Astrocyte of the cerebellum (primary cell): ENCODE data around the gene KLF14.
"Not testable (repeated sequence)": the region's sequence is repeated elsewhere in the genome, so short reads cannot be mapped to it uniquely, and the experiment has no call there.

Experiments used
- DNase-seq: peaks from one replicate; pipeline ENCODE4 v3.0.0-alpha.2; 2011; ENCODE audit warnings: low read depth
- H3K4me3 ChIP-seq: 2 replicates; pipeline ENCODE4 v1.5.1; 2011; ENCODE audit warnings: mild to moderate bottlenecking, low read depth, low read length, moderate library complexity
- in situ Hi-C: cut with HindIII; loops from 2 replicates; pipeline ENCODE4 v1.10.0; 2017; ENCODE audit warnings: low sequenced_read_pairs
- TF ChIP-seq, protein P1 (sequence below): IDR thresholded peaks from 2 replicates; pipeline ENCODE4 v1.5.1; 2012; ENCODE audit warnings: low read length, low read depth, moderate library complexity, mild to moderate bottlenecking; ENCODE audit errors: missing control alignments

The KLF14 gene

DNA sequence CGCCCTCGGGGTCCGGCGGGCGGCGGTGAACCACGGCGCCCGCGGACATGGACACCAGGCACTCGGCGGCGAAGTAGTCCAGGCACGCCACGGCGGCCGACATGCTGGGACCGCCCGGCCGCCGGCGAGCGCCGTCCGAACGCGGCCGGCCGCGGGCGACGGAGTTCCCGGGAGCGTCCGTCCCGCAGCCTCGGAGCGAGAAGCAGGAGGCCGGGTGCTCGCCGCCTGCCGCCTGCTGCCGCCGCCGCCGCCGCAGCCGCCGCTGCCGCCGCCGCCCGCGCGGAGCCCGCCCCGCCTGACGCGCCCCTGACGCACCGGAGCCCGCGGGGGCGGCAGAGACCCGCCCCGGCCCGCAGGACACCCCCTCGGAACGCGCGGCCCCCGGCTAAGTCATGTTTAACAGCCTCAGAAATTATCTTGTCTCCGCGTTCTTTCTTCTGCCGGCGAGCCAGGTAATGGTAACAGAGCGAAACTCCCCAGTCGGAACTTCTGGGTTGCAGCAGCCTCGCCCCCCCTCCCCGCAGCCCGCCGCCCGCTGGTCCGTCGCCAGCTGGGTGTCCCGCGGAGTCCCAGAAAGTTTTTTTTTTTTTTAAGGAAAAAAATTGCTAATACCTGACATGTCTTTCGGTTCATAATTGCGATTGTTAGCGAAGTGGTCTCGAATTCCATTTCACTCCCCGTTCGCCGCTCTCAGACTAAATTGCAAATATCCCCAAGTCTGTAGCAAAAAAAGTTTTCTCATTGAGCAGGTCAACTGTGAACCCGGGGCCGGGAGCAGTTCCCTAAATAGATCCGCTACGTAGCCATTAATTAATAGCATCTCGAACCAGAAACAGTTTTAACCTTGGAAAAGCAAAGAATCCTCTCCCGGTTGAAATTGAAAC is at the start of gene KLF14:
TSS of gene KLF14 (minus strand) at position 277 of the 884 bp plus-strand sequence. CDS start at position 103, 174 bp downstream.
- TF ChIP-seq, protein P1, sequence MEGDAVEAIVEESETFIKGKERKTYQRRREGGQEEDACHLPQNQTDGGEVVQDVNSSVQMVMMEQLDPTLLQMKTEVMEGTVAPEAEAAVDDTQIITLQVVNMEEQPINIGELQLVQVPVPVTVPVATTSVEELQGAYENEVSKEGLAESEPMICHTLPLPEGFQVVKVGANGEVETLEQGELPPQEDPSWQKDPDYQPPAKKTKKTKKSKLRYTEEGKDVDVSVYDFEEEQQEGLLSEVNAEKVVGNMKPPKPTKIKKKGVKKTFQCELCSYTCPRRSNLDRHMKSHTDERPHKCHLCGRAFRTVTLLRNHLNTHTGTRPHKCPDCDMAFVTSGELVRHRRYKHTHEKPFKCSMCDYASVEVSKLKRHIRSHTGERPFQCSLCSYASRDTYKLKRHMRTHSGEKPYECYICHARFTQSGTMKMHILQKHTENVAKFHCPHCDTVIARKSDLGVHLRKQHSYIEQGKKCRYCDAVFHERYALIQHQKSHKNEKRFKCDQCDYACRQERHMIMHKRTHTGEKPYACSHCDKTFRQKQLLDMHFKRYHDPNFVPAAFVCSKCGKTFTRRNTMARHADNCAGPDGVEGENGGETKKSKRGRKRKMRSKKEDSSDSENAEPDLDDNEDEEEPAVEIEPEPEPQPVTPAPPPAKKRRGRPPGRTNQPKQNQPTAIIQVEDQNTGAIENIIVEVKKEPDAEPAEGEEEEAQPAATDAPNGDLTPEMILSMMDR, result no peak
- in situ Hi-C loops, result loop anchor here (25.0 kb wide), 1 partner anchor 672 kb away; the partner anchor contains the start of genes KLHDC10 and ZC3HC1
- H3K4me3 ChIP-seq, result peak within 1 kb of the TSS; percentile 55
- DNase-seq, result no peak

DNA sequence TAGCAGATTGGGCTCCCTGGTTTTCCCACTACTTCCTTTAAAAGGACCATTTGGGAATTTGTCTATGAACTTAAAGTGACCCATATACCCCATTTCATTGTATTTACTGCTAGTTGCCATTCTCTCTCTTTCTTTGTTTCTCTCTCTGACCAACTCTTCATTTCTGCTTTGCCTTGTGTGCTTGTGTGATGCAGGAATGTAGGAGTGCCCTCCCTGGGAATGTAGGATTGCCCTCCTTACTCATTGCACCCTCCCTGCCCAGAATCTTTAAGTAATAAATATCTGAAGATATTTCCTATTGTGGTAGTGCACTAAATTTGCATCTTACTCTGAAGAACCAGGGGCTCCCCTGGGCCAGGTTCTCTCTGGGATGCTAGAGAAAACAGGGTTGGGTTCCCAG is 47.3 kb upstream of the KLF14 start:
- H3K4me3 ChIP-seq, result no peak overlapping the region
- TF ChIP-seq, protein P1, result no peak
- DNase-seq, result no peak
- in situ Hi-C loops, result no loop called here

DNA sequence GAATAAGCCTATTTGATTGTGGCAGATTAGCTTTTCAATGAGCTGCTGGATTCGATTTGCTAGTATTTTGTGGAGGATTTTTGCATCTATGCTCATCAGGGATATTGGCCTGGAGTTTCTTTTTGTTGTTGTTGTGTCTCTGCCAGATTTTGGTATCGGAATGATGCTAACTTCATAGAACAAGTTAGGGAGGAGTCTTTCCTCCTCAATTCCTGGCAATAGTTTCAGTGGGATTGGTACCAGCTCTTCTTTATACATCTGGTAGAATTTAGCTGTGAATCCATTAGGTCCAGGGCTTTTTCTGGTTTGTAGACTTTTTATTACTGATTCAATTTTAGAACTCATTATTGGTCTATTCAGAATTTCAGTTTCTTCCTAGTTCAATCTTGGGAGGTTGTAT is 43.4 kb upstream of the KLF14 start:
- TF ChIP-seq, protein P1, result no peak
- no peak for DNase-seq
- H3K4me3 ChIP-seq, result no peak overlapping the region
- in situ Hi-C loops, result no loop called here

DNA sequence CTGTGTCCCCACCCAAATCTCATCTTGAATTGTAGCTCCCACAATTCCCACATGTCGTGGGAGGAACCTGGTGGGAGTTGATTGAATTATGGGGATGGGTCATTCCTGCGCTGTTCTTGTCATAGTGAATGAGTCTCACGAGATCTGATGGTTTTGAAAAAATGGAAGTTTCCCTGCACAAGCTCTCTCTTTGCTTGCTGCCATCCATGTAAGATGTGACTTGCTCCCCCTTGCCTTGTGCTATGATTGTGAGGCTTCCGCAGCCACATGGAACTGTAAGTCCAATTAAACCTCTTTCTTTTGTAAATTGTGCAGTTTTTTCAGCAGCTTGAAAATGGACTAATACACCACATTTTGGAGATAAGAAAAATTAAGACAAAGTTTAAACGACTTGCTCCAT is 38.4 kb upstream of the KLF14 start:
- in situ Hi-C loops, result not testable (repeated sequence)

DNA sequence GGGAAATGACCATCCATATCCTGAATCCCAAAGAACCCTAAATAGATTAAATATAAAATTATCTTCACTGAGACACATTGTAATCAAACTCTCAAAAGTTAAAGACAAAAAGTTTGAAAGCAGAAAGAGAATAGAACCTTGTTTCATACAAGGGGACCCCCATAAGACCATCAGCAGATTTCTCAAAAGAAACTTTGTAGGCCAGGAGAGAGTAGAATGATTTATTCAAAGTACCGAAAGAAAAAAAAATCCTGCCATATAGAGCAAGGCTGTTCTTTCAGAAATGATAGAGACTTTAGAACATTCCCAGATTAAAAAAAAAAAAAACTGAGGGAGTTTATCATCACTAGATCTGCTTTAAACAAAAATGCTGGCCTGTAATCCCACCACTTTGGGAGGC is 34.8 kb upstream of the KLF14 start:
- H3K4me3 ChIP-seq, result no peak overlapping the region
- TF ChIP-seq, protein P1, result no peak
- no peak for DNase-seq
- in situ Hi-C loops, result no loop called here

More for the DNA sequence above, 38.4 kb upstream of the KLF14 start:
- DNase-seq, H3K4me3 ChIP-seq: not testable (repeated sequence)

DNA sequence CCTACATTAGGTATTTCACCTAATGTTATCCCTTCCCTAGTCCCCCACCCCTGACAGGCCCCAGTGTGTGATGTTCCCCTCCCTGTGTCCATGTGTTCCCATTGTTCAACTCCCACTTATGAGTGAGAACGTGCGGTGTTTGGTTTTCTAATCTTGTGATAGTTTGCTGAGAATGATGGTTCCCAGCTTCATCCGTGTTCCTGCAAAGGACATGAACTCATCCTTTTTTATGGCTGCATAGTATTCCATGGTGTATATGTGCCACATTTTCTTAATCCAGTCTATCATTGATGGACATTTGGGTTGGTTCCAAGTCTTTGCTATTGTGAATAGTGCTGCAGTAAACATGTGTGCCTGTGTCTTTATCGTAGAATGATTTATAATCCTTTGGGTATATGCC is 30.6 kb upstream of the KLF14 start:
- H3K4me3 ChIP-seq, in situ Hi-C loops, DNase-seq: not testable (repeated sequence)

DNA sequence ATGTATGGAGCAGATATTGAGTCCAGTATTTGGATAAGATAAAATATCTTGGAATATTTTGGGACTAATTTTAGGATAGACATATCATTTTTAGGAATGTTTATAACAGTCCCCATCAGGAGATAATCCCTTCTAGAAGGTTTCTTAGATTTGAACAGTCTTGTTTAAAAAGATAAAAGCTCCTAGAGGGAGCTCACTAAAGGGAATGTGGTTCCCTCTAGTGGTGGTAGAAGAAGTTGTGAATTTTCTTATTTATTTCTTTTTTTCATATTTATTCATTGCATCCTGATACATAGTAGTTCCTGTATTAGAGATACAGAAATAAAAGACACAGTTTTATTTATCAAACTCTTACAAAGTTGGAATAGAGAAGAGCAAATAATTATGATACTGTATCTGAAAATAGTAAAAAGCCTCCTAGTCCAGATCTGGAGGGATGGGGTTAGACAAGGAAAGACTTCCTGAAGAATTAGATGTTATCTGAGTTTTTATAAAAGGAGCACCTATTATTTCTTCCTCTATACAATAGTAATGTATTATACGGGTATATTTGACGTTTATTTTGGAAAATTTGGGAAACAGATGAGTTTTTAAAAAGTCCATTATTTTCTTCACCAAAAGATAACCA is 24.5 kb upstream of the KLF14 start:
- DNase-seq, result peak; percentile 57
- in situ Hi-C loops, result no loop called here
- TF ChIP-seq, protein P1, result peak; percentile 49
- no peak overlapping the region for H3K4me3 ChIP-seq
